HFF-Myc (cell line): Measurements from ENCODE around the gene SEC14L3.

Source experiments
- DNase-seq: peaks from one replicate; pipeline ENCODE4 v3.0.0-alpha.2; 2011; ENCODE audit warnings: low read depth; ENCODE audit errors: extremely low read depth
- H3K4me3 ChIP-seq: replicated peaks from 2 replicates; pipeline ENCODE4 v1.5.1; 2011; ENCODE audit warnings: low read depth, mild to moderate bottlenecking, control low read depth, low read length
- TF ChIP-seq, protein P1 (sequence below): IDR thresholded peaks from 2 replicates; pipeline ENCODE4 v1.5.1; 2012; ENCODE audit warnings: mild to moderate bottlenecking, low read depth, low read length, control low read depth; ENCODE audit errors: missing control alignments

SEC14L3 gene

DNA sequence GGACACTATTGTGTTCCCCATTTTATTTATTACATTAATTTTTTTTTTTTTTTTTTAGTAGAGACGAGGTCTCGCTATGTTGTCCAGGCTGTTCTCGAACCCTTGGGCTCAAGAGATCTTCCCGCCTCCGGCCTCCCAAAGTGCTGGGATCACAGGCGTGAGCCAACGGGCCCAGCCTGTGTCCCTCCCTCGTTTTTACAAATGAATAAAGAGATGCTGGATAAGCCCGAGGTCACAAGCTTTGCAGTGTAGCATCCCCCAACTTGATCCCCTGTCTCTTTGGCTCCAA, 46.5 kb downstream of the SEC14L3 start:
- H3K4me3 ChIP-seq = peak overlapping the region; percentile 66
- TF ChIP-seq, protein P1, sequence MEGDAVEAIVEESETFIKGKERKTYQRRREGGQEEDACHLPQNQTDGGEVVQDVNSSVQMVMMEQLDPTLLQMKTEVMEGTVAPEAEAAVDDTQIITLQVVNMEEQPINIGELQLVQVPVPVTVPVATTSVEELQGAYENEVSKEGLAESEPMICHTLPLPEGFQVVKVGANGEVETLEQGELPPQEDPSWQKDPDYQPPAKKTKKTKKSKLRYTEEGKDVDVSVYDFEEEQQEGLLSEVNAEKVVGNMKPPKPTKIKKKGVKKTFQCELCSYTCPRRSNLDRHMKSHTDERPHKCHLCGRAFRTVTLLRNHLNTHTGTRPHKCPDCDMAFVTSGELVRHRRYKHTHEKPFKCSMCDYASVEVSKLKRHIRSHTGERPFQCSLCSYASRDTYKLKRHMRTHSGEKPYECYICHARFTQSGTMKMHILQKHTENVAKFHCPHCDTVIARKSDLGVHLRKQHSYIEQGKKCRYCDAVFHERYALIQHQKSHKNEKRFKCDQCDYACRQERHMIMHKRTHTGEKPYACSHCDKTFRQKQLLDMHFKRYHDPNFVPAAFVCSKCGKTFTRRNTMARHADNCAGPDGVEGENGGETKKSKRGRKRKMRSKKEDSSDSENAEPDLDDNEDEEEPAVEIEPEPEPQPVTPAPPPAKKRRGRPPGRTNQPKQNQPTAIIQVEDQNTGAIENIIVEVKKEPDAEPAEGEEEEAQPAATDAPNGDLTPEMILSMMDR = no peak
- DNase-seq = no peak

DNA sequence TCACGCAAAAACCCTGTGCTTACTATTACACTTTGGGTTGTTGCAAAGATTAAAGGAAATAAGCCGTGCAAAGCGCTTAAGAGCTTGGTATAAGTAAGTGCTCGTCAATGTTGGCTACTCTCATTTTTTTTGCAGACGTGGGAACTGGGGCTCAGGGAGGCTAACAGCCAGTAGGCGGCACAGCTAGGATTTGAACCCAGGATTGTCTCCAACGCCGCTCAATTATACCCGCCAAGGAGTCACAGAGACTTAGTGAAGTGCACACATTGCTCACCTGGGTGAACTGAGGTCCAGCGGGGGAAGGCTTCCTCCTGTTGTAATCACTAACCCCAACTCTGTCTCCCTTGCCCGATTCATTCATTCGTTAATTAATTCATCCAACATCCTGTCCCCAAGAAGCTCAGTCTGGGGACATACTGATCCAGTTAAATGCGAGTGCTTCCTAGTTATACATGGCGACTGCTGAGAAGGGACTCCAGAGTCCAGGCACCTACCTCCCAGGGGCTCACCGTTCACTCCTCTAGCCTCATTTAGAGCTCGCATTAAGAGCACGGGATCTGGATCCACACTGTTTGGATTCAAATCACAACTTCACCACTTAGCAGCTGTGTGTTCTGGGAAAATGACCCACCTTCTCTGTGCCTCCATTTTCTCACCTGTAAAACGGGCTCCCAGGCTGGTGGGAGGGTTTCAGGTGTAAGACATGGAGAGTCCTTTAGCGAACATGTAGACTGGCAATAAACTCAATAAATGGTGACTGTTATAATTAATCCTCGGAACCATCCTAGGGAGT, 47.1 kb downstream of the SEC14L3 start:
- TF ChIP-seq, protein P1 = no peak
- no peak for DNase-seq
- H3K4me3 ChIP-seq = peak overlapping the region; percentile 66

DNA sequence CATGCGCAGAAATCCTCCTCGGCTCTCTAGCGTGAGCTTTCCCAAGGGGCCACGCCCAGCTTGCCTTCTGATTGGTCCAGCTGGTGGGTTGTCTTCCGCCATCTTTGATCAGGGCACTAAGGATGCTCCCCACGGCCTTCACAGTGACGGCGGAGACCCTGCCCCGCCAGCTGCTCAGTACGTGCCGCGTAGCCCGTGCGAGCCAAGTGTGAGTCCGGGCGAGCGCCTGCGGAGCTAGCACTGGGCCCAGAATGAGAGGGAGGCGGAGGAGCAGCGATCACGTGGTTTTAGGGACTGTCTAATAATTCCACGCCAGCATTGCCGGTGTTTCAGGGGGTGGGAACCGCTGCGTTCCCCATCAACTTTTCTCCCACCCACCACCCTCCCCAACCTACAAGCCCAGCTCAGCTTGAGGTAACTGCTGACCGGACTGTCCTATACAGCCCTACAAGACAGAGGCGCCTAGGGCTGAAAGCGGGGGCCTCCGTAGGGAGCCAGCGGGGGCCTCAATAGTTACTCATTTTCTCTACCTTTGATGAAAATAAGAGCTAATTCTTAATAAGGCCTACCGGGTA, 47.8 kb downstream of the SEC14L3 start:
- TF ChIP-seq, protein P1 = no peak
- peak; percentile 99 for DNase-seq
- peak overlapping the region; percentile 66 for H3K4me3 ChIP-seq

DNA sequence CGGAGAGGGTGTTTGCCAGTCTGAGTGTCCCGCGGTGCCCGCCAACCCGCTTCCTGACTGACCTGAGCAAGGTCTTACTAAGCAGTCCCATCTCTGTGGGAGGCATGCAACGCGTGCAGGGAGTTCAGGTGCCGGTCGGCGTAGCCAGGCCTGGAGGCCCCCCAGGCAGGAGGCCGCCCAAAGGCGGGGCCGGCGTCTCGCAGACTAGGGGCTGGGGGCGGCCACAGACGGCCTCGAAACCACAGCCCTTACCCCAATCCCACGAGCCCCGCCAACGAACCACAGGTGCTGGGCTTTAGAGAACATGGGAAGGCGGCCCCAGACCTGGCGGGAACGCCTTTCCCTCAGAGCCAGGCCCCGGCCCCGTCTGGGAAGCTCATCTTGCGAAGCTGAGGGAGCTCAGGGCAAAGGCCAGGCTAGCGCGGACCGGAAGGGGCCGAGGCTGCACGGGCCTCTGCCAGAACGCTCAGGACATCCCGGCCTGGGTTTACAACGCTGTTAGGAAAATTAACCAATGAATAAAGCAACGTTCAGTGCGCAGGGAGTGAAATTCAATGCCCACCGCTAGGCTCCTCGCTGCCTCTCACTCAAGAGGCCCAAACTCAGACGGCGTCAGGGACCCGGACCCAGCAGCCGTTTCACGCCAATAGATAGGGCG, 48.4 kb downstream of the SEC14L3 start:
- peak overlapping the region; percentile 66 for H3K4me3 ChIP-seq
- no peak for DNase-seq
- TF ChIP-seq, protein P1 = no peak

DNA sequence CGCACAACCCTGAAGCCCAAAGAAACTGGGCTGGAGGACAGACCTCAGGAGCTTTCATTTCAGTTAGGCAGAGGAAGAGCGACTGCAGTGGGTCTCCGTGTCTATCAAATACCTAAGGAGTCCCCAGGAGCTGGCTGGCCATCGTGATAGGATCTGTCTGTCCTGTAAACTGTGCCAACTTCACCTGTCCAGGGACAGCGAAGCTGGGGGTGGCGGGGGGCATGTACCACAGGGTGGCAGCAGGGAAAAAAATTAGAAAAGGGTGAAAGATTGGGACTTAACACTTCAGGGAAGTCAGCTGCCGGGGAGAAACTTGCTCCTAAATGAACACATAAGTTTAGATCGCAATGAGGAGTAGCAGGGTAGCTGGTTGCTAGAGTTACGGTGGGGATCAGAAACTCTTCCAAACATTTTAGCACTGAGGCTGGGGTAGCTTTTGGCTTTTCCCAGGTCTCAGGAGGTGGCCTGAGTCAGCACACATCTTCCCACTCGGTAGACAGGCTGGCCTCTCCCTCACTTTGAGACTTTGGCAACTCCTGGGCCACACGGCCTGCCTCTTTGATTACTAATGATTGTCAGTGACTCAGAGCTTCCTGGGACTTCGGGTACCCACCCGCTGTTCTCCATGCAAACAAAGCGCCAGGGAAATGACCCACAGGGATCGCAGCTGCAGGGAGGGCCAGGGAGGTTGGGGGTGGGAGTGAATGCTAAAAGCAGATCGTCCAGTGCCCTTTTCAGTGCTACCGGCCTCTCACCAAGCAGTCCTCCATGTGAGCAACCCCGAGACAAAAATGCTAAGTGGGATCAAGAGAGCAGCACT, 49.1 kb downstream of the SEC14L3 start:
- TF ChIP-seq, protein P1 = no peak
- H3K4me3 ChIP-seq = peak overlapping the region; percentile 66
- DNase-seq = no peak

DNA sequence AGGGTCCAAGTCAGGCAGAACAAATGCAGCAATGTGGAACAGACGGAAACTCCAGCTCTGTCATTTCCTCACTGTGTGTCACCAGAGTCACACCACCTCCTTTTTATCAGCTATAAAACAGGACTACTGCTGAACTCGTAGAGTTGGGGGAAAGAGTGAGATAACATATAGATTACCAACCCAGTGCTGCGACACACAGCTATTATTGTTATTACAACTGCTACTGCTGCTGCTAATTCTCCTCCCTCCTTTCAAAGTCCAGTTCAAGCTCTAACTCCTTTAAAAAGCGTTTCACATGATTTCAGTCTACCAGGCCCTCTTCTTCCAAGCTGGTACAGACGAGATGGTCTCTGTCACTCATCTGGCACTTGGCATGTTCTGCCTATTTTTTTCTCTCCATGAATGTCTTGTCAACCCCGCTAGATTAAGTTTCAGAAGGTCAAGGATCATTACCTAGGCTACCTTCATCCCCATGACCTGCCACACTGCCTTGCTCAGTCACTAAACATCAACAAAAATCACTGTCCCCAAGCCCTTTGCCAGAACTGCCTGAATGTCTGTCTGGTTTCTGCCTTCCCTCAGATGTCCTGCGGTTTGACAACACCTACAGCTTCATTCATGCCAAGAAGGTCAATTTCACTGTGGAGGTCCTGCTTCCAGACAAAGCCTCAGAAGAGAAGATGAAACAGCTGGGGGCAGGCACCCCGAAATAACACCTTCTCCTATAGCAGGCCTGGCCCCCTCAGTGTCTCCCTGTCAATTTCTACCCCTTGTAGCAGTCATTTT, 49.9 kb downstream of the SEC14L3 start:
- DNase-seq = no peak
- H3K4me3 ChIP-seq = peak overlapping the region; percentile 66
- TF ChIP-seq, protein P1 = no peak
